Measurements from ENCODE around the gene CPA1.

CPA1 gene

DNA sequence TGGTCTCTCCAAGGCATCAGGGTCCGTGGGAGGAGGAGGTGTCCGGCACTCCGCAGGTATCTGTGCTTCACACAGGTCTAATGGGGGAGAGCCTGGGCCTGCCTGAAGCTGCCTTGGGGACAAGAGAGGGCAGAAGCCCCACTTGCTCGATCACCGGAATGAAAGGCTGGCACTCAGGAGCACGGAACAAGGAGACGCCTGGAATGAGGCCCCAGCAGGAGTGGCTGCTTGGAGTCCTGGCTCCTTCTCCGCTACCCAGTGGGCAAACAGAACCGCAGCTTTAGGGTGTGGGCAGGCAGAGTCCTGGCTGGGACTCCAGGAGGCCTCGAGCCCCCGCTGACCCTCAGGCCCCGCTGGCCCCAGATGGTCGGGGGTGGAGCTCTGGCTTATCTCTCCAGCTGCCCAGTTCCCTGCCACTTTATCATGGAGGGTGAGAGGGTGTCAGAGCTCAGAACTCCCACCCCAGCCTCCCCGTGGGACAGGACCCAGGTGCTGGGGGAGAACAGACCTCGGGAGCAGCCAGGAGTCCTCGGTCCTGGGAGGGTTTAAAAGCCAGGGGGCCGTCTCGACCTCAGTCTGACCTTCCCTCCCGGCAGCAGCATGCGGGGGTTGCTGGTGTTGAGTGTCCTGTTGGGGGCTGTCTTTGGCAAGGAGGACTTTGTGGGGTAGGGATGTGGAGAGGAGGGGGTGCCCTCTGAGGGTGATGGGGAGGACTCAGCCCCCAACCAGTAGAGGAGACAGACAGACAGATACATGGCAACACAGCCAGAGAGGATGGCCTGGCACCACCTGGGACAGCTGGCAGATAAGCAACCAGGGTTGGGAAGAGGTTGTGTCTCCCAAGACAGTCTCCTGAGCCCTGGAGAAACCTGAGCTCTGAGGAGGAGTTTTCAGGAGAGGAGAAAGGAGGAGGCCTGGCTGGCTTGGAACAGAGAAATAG, at the start of gene CPA1:
TSS of gene CPA1 (plus strand) at position 574 of the 940 bp plus-strand sequence. CDS start at position 601, 27 bp downstream.
- no peak for DNase-seq (ENCODE audit: low read depth in 2 of 2)

GRCh38 chr7:130332259-130333053, 47.8 kb upstream of the CPA1 start:
- DNase-seq (ENCODE audit: low read depth in 2 of 2), result no peak

- no peak for DNase-seq (ENCODE audit: low read depth in 2 of 2)
These were observed 46.5 kb upstream of the CPA1 start for GRCh38 chr7:130333832-130334231.

DNA sequence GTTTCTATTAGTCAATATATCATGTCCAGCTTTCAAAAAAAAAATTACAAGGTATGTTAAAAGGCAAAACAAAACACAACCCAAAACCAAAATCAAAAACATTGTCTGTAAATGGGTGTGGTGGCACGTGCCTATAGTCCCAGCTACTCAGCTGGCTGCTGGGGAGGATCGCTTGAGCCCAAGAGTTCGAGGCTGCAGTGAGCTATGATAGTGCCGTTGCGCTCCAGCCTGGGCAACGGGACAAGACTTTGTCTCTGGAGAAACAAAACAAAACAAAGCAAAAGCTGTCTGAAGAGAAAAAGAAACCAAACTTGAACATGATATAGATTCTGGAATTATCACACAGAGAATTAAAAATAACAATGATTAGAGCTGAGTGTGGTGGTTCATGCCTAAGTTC, 46.0 kb upstream of the CPA1 start:
- DNase-seq (ENCODE audit: low read depth in 2 of 2), result no peak

DNA sequence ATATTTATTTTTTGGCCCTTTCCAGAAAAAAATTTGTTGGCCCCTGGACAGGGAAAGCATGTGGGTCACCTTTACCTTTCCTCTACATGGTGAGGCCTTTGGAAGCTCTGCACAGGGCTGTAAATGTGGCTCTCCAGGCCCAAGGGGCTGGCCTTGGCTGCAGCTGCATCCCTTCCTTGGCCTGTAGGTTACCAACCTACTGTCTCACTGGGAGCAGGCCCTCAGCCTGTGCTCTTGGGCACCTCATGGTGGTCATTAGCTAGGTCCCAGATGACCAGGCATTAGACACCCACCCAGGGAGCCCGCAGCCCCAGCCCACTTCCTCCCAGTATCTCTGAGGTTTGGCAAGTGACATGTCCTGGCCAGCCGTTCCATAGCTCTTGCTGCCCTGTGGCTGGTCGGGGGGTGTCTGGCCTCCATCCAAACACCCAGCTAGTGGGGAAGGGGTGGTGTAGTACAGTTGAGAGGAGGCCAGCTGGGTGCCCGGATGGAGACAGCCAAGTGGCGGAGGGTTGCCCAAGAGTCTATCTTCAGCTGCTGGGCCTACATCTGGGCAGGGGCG, 42.8 kb upstream of the CPA1 start:
- DNase-seq (ENCODE audit: low read depth in 2 of 2), result no peak

- DNase-seq (ENCODE audit: low read depth in 2 of 2), result no peak
These were observed 42.1 kb upstream of the CPA1 start for GRCh38 chr7:130338233-130338632.

DNA sequence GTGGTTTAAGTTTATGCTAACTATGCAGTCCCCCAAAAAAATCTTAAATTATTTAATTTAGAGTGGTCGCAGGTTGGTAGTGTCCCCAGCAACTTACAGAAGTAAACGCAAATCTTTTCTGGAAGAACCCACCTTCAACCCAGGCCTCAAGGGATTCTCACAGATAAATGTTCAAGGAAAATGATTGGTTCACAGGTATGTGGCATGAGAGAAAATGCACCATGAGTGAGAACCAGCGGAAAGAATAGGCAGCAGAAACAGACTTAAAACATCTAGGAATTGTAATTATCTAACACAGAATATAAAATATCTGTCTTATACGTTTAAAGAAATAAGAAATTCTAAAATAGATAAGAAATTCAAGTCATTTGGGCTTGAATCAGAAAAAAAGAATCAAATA, 38.4 kb upstream of the CPA1 start:
- no peak for DNase-seq (ENCODE audit: low read depth in 2 of 2)

DNA sequence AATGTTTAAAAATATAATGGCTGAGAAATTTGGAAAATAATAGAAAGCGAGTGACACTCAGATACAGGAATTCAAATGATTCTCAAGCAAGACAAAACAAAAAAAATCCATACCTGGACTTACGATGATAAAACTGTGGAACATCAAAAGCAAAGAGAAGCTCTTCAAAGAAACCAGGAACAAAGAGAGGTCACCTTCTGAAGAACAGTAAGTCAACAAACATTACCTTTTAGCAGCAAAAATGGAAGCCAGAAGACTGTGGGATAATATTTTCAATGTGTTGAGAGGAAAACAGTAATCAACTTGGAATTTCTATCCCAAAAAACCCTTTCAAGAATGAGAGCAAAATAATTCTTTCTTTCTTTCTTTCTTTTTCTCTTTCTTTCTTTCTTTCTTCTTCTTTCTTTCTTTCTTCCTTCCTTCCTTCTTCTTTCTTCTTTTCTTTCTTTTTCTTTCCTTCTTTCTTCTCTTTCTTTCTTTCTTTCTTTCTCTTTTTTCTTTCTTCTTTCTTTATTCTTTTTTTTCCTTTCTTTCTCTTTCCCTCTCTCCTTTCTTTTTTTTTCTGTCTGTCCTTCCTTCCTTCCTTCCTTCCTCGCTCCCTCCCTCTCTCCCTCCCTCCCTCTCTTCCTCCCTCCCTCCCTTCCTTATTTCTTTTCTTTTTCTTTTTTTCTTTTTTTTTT, 37.5 kb upstream of the CPA1 start:
- no peak for DNase-seq (ENCODE audit: low read depth in 2 of 2)

- no peak for DNase-seq (ENCODE audit: low read depth in 2 of 2)
These were observed 35.9 kb upstream of the CPA1 start, which contains the start of gene CPA5 for GRCh38 chr7:130344271-130344866. Gene CPA5 (plus strand): TSS chr7:130344816. CDS start chr7:130346486, 1,670 bp downstream.

DNA sequence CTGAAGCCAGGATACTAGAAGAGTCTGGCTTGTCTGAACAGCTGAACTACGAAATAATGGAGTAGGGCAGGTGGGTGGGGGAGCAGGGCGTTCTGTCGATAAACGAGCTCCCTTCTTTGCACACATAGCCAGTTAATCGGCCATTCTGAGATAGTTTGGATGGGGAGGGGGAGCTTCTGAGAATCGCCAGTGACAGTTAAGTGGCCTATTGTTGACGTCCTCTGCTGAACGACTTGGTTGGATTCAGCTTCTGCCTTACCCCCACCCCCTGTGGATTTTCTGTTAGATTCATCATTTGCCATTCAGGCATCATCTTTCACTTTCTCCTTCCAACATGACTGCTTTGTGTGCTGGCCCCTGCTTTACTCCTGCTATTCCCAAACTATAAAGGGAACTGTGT, 35.2 kb upstream of the CPA1 start:
- no peak for DNase-seq (ENCODE audit: low read depth in 2 of 2)

- DNase-seq (ENCODE audit: low read depth in 2 of 2), result no peak
These were observed 34.6 kb upstream of the CPA1 start for GRCh38 chr7:130345725-130346124.

DNA sequence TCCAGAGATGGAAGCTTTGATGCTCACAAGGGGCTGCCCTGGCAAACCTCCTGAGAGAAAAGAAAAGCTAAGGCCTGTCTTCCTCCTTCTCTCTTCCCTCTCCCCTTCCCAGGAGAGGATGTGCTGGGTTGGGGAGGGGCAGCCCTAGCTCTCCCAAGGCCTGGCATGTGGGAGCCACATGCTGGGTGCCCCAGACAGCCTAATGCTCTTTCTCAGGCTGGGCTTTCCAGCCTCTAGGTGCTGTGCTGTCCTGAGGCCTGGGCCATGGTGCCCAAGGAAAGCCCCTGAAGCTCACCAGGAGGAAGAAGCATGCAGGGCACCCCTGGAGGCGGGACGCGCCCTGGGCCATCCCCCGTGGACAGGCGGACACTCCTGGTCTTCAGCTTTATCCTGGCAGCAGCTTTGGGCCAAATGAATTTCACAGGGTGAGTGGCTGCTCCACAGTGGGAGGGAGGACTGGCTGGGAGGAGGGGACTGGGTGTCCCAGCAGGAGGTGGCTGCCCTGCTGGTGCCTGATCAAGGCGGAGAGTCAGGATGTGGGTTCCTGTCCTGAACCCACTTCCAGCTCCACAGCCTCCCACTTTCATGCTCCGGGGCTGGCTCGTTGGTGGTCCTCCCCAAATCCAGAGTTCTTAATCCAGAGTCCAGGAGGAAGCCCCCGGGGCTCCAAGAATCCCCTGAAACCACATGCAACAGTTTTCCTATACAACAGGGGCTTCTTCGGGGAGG, 34.0 kb upstream of the CPA1 start:
- no peak for DNase-seq (ENCODE audit: low read depth in 2 of 2)

GRCh38 chr7:130346941-130347340, 33.4 kb upstream of the CPA1 start:
- DNase-seq (ENCODE audit: low read depth in 2 of 2), result no peak

DNA sequence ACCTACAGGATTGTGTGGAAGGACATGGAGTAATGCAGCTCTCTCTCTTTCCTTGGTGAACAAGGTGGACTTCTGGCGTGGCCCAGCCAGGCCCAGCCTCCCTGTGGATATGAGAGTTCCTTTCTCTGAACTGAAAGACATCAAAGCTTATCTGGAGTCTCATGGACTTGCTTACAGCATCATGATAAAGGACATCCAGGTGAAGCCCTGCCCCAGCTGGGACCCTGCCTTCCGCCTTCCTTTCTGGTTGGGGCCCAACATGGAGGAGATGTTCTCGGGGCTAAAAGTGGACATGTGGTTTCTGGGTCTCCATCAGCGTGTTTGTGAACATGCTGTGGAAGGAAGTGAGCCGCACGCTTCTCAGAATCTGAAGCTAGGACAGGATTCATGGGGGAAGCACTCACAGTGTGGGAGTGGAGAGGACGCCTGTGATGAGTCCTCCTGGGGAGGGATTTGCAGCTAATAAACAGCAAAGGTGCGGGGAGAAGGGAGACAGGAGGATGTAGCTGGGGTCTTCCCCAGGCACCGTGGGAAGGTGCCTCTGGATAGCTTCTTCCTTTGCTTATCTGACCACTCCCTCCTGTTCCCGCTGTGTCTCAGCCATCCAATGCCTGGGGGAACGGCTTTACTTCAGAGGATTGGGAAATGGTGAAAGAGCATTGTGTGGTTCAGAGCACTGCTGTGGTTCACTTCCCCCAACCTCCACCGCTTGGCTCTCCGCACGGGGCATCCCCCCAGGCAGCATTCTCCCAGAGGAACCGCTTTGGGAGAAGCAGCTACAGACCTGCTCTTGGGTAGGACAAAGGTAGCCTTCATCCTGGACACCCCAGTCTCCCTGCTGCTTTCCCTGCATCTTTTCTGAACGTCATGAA, 30.1 kb upstream of the CPA1 start:
- no peak for DNase-seq (ENCODE audit: low read depth in 2 of 2)

DNA sequence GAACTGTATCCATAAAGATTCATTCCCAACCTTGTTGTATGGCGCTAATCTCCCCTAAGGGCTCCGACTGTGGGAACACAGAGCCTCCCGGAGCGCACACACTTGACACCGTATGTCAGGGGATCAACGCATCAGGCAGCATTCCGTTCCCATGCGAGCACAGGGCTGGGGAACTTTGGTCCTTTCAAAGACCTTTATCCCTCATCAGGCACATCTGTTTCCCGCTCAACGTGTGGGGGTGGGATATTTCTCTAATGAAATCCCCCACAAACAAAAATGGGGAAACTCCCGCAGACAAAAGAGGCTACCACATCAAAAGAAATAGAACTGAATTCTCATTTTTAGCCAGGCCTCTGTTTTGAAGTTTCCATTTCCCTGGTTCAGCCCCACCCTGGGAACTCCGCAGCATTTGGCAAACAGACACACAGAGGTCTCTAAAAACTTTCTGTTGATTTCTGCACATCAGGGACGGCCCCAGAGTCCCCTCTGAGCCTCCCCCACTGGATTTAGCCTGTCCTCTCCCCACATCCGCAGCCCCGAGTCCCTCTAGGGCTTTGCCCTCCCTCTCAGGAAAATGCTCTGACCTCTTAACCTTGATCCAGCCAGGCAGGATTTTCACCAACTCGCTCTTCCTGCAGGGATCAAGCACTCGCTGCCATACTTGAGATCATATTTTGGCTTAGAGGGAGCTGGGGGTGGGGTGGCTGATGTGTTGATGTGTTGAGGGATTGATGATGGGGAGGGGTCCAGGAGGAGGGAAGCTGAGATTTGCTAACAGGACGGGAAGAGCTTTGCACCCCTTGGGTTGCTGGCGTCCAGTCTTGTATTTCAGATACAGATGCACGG, 29.1 kb upstream of the CPA1 start:
- DNase-seq (ENCODE audit: low read depth in 2 of 2), result no peak

DNA sequence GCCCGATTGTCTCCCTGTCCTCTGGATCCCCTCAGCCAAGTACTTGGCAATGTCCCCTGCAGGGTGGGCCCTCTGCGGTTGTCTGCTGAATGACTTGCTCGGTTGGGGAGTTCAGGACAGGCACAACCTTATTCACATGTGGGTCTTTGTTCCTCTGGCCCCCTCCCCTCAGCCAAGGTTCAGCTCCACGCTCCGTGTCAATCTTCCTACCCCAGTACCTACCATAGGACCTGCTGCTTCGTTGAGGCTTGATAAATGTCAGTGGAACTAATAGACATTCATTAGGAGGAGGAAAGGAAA, 28.6 kb upstream of the CPA1 start:
- no peak for DNase-seq (ENCODE audit: low read depth in 2 of 2)

DNA sequence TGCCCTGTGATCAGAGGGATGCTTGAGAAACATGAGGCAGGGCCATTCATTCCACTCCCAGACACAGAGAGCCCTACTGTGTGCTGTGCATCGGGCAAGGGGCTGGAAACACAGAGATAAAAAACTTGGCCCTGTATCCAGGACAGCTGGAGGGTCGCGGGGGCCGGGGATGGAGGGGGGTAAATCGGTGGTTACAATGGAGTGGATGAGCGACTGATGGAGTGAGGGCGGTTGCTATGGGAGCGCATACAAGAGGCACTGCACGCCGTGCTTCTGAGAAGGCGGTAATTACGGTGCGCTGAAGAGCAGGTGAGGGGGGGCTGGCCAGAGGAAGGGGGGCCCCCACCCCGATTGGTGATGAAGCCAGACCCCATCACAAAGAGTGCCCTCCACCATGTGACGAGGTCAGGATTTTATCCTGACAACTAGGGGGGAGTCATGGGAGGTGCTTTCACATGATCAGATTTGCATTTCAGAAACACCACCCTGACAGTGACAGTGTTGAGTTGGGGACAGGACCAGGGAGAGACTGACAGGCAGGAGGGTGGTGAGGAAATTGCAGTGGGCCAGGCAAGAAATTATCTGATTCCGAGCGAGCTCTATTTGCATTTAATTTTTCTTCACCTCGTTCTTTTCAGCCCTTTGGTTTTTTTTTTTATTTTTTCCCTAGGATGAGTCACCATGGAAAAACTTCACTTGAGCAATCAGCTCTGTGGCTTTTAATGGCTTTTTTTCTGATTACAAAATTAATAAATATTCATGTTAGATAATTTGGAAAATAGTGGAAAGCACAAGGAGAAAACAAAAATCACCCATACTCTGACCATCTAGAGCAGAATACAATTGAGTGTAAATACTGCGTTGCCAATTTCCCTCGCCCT, 27.9 kb upstream of the CPA1 start:
- no peak for DNase-seq (ENCODE audit: low read depth in 2 of 2)

- DNase-seq (ENCODE audit: low read depth in 2 of 2), result no peak
These were observed 27.1 kb upstream of the CPA1 start for GRCh38 chr7:130353196-130353595.
